Activated CD8-positive, alpha-beta T cell treated with anti-CD3 and anti-CD28 coated beads for 36 hours (primary cell): ENCODE results near the gene PPARGC1A. TPM values are rescaled to one million over a fixed set of nuclear protein-coding genes. Genes with fewer than 3 reads are reported as not detected.

Source experiments
- ATAC-seq: fragments of 200-7000 bp; cut with Tn5 transposase; one replicate; pipeline ENCODE4 v1.10.0; 2021; ENCODE audit warnings: mild to moderate bottlenecking, moderate library complexity
- CTCF ChIA-PET: fragments of 350-600 bp; sonication (Branson Sonifier 250); formaldehyde crosslinking; loops from one replicate; lab custom pipeline; 2021; ENCODE audit warnings: antibody characterized with exemption; lab: Charles Lee
- POLR2A ChIA-PET: fragments of 350-600 bp; sonication (Branson Sonifier 250); formaldehyde crosslinking; loops from one replicate; lab custom pipeline; 2021; ENCODE audit warnings: antibody characterized with exemption; lab: Charles Lee
- DNase-seq: peaks from one replicate; pipeline ENCODE4 v3.0.0-alpha.2; 2020
- H3K27ac Mint-ChIP-seq: one replicate; pipeline ENCODE4 v1.8.0; 2021; ENCODE audit warnings: mild to moderate bottlenecking, mixed read lengths
- H3K27me3 Mint-ChIP-seq: one replicate; pipeline ENCODE4 v1.8.0; 2021; ENCODE audit warnings: mixed read lengths
- H3K36me3 Mint-ChIP-seq: one replicate; pipeline ENCODE4 v1.8.0; 2021; ENCODE audit warnings: low read depth, mixed read lengths
- H3K4me1 Mint-ChIP-seq: one replicate; pipeline ENCODE4 v1.8.0; 2021; ENCODE audit warnings: low read depth, mixed read lengths
- H3K4me3 Mint-ChIP-seq: one replicate; pipeline ENCODE4 v1.8.0; 2021; ENCODE audit warnings: mild to moderate bottlenecking, moderate library complexity, mixed read lengths
- H3K9me3 Mint-ChIP-seq: one replicate; pipeline ENCODE4 v1.8.0; 2021; ENCODE audit warnings: mixed read lengths
- intact Hi-C: fragments of 100-400 bp; cut with micrococcal nuclease; formaldehyde crosslinking; loops from one replicate; pipeline ENCODE4 v1.10.0; 2022
- total RNA-seq, 2 experiments: library from RNA; stranded (reverse); gene quantifications; one replicate each; pipeline ENCODE4 v1.2.3, GENCODE V29; 2021
- TF ChIP-seq, protein P1 (sequence below): fragments of 200-600 bp; IDR thresholded peaks from one replicate; pipeline ENCODE4 v1.8.0; 2022; ENCODE audit warnings: antibody characterized with exemption, mild to moderate bottlenecking

PPARGC1A gene
- total RNA-seq, 2 experiments from 2014 or later: not detected

DNA sequence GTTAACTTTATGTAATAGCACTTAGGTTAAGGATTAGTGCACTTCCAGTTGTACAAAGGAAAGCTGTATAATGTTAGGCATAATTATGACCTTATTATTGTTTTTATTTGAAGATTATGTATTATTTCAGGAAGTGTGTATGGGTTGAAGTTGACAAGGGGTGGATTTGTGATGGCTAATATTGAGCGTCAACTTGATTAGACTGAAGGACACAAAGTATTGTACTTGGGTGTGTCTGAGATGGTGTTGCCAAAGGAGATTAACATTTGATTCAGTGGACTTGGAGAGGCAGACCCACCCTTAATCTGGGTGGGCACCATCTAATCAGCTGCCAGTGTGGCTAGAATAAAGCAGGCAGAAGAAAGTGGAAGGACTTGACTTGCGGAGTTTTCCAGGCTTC lies 127.3 kb downstream of the PPARGC1A start:
- no peak for DNase-seq
- ATAC-seq: no peak
- H3K4me1 Mint-ChIP-seq: no peaks in the 10 kb centered on the region
- H3K36me3 Mint-ChIP-seq: no peaks in the 10 kb centered on the region
- H3K9me3 Mint-ChIP-seq: peaks cover 2% of the 10 kb centered on the region
- no peaks in the 10 kb centered on the region for H3K27me3 Mint-ChIP-seq
- POLR2A ChIA-PET: no interaction called here
- TF ChIP-seq, protein P1, sequence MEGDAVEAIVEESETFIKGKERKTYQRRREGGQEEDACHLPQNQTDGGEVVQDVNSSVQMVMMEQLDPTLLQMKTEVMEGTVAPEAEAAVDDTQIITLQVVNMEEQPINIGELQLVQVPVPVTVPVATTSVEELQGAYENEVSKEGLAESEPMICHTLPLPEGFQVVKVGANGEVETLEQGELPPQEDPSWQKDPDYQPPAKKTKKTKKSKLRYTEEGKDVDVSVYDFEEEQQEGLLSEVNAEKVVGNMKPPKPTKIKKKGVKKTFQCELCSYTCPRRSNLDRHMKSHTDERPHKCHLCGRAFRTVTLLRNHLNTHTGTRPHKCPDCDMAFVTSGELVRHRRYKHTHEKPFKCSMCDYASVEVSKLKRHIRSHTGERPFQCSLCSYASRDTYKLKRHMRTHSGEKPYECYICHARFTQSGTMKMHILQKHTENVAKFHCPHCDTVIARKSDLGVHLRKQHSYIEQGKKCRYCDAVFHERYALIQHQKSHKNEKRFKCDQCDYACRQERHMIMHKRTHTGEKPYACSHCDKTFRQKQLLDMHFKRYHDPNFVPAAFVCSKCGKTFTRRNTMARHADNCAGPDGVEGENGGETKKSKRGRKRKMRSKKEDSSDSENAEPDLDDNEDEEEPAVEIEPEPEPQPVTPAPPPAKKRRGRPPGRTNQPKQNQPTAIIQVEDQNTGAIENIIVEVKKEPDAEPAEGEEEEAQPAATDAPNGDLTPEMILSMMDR: no peak
- intact Hi-C loops: no loop called here
- H3K4me3 Mint-ChIP-seq: no peak overlapping the region
- CTCF ChIA-PET: no interaction called here
- no peak overlapping the region for H3K27ac Mint-ChIP-seq

DNA sequence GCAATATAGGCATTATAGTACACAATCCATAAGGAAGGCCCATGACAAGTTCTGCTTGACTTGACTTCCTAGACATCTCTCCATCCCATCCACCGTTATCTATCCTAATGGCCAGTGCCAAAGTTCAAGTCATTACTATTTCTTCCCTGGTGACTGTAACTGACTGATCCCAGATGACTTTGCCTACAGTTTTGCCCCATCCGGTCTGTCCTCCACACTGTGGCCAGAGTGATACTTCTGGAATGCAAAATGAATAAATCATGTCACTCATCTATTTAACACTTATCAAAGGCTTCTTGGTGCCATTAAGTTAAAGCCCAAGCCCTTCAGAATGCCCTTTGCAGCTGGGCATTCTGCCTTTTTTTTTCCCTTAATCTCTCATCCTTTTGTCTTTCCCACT lies 130.8 kb downstream of the PPARGC1A start:
- Mint-ChIP-seq H3K4me3 (no peak overlapping the region), H3K9me3 (peaks cover 2% of the 10 kb centered on the region), H3K36me3 (no peaks in the 10 kb centered on the region), H3K4me1 (no peaks in the 10 kb centered on the region), H3K27ac (no peak overlapping the region), H3K27me3 (no peaks in the 10 kb centered on the region)
- ChIA-PET POLR2A (no interaction called here), CTCF (no interaction called here)
- no peak for DNase-seq
- ATAC-seq: no peak
- TF ChIP-seq, protein P1: no peak
- intact Hi-C loops: no loop called here

DNA sequence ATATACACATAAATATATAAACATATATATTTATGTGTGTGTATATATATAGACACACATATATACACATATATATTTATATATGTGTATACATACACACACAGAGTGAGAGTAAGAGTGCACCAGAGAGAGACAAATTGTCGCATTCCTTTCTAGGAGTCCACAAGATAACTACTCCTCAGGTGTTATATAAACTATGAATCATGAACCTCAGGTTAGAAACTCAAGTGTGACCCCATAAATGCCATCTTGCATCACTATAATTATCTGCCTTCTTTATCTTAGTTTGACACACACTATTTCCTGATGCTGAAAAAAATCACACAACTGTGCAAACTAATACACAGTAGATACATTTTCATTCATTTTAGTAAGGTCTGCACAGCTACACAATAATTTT lies 135.2 kb downstream of the PPARGC1A start:
- intact Hi-C loops: no loop called here
- ChIA-PET POLR2A (no interaction called here), CTCF (no interaction called here)
- H3K4me3 Mint-ChIP-seq: no peak overlapping the region
- TF ChIP-seq, protein P1: no peak
- no peak for DNase-seq
- no peaks in the 10 kb centered on the region for H3K36me3 Mint-ChIP-seq
- H3K27me3 Mint-ChIP-seq: no peaks in the 10 kb centered on the region
- no peaks in the 10 kb centered on the region for H3K9me3 Mint-ChIP-seq
- H3K27ac Mint-ChIP-seq: no peak overlapping the region
- no peak for ATAC-seq
- H3K4me1 Mint-ChIP-seq: no peaks in the 10 kb centered on the region

DNA sequence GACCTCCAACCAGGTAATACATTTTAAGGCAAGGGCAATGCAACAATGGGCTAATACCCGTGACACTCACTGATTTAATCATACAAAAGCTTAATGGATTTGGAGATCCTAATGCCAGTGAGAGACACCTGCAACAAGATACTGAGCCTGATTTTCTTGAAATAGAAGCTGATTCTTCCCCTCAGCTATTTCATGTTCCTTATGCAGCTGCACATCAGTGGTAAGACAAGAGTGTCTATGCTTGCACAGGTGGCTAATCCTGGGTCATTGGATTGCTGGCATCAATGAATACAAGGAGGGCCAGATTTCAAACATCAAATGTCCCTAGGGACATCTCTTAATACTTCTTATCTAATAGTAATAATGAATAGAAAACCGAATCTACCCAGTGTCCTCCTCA lies 139.7 kb downstream of the PPARGC1A start:
- H3K27ac Mint-ChIP-seq: no peak overlapping the region
- intact Hi-C loops: no loop called here
- DNase-seq (no peak), ATAC-seq (no peak)
- no peaks in the 10 kb centered on the region for H3K27me3 Mint-ChIP-seq
- H3K36me3 Mint-ChIP-seq: no peaks in the 10 kb centered on the region
- no peaks in the 10 kb centered on the region for H3K9me3 Mint-ChIP-seq
- TF ChIP-seq, protein P1: no peak
- H3K4me3 Mint-ChIP-seq: no peak overlapping the region
- CTCF ChIA-PET: no interaction called here
- no peaks in the 10 kb centered on the region for H3K4me1 Mint-ChIP-seq
- POLR2A ChIA-PET: no interaction called here

DNA sequence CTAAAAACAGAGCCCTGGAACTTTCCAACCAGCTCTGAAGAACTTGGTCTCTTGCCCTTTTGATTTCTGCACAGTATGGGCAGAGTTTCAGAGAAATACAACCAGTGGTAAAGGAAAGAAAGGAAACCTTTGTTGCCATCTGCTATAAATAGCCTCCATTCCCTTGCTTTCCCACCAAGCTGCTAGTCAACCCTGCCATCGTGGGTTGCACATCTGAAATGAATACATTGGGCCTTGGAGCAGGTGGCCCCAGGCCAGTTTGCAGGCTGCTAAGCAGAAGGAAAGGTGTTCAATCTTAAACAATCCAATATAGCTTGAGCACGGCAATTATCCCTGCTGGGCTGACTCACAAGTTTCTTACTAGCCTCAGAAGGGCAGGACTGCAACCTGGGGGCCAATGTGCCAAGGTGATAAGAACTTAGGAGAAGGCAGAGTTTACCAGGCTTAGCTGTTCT lies 142.5 kb downstream of the PPARGC1A start:
- Mint-ChIP-seq H3K9me3 (no peaks in the 10 kb centered on the region), H3K4me3 (no peak overlapping the region), H3K27ac (no peak overlapping the region), H3K4me1 (no peaks in the 10 kb centered on the region), H3K36me3 (no peaks in the 10 kb centered on the region), H3K27me3 (no peaks in the 10 kb centered on the region)
- DNase-seq (no peak), ATAC-seq (no peak)
- intact Hi-C loops: no loop called here
- ChIA-PET CTCF (no interaction called here), POLR2A (no interaction called here)
- TF ChIP-seq, protein P1: no peak
